Heart left ventricle (tissue), 16 donors: ENCODE results near the gene HSD17B1. TPM values are rescaled to one million over a fixed set of nuclear protein-coding genes. Genes with fewer than 3 reads are reported as not detected.
A peak's percentile ranks its signal among the peaks of the same experiment; 100 is the strongest.

Experiments used
- ATAC-seq, 4 donors: fragments of 200-7000 bp; cut with Tn5 transposase; one replicate each; pipeline ENCODE4 v1.9.1; 2020 to 2022; ENCODE audit warnings: moderate library complexity in 4 of 4, mild to moderate bottlenecking in 3 of 4, moderate number of reproducible peaks in 1 of 4
- DNase-seq, 5 donors: peaks; one replicate each; pipeline ENCODE4 v3.0.0-alpha.2; 2020
- H3K27ac ChIP-seq, 12 donors: fragments of 200-600 bp; sonication (generic) in 4 of 12; one replicate each; pipeline versions ENCODE4 v1.5.0 to v1.8.0; 2016 to 2022; ENCODE audit warnings: mild to moderate bottlenecking in 2 of 12
- H3K27me3 ChIP-seq, 9 donors: fragments of 200-600 bp; sonication (generic) in 2 of 9; one replicate each; pipeline versions ENCODE4 v1.5.1 to v1.8.0; 2016 to 2022; ENCODE audit warnings: mild to moderate bottlenecking in 3 of 9
- H3K36me3 ChIP-seq, 9 donors: fragments of 200-600 bp; sonication (generic) in 2 of 9; one replicate each; pipeline versions ENCODE4 v1.5.0 to v1.8.0; 2018 to 2022; ENCODE audit warnings: mild to moderate bottlenecking in 2 of 9
- H3K4me1 ChIP-seq, 12 donors: fragments of 200-600 bp; sonication (generic) in 4 of 12; one replicate each; pipeline versions ENCODE4 v1.5.0 to v1.8.0; 2016 to 2022; ENCODE audit warnings: mild to moderate bottlenecking in 3 of 12
- H3K4me3 ChIP-seq, 12 donors: fragments of 200-600 bp; sonication (generic) in 4 of 12; one replicate each; pipeline versions ENCODE4 v1.5.0 to v1.8.0; 2017 to 2022; ENCODE audit warnings: mild to moderate bottlenecking in 9 of 12, moderate library complexity in 4 of 12
- H3K9me3 ChIP-seq, 12 donors: fragments of 200-600 bp; sonication (generic) in 4 of 12; one replicate each; pipeline versions ENCODE4 v1.5.0 to v1.8.0; 2016 to 2022; ENCODE audit warnings: mild to moderate bottlenecking in 1 of 12
- CTCF ChIP-seq, 12 donors: fragments of 200-600 bp; sonication (generic) in 4 of 12; IDR thresholded peaks; one replicate each; pipeline versions ENCODE4 v1.5.0 to v1.8.0; 2018 to 2022; ENCODE audit warnings: antibody characterized with exemption in 12 of 12, mild to moderate bottlenecking in 5 of 12
- POLR2A ChIP-seq, 2 donors: fragments of 450-650 bp; IDR thresholded peaks; one replicate each; pipeline ENCODE4 v1.6.1; 2017; ENCODE audit warnings: antibody characterized with exemption in 2 of 2, mild to moderate bottlenecking in 2 of 2, moderate library complexity in 2 of 2
- WGBS, 4 donors: extraction: QIAGEN DNeasy Blood & Tissue Kit in 2 of 4; methylation state at CpG; one replicate each; pipeline versions ENCODE4 v1.1.5 to v1.1.7; 2013 to 2018; 5-methylcytosine and 5-hydroxymethylcytosine counted together
- intact Hi-C, 10 donors: fragments of 100-400 bp; cut with DNase I; formaldehyde crosslinking; loops; one replicate each; pipeline versions ENCODE4 v1.11.1 to v1.14.2; 2022
- polyA plus RNA-seq, 2 donors: library from polyadenylated mRNA; stranded (reverse); fragments of 200-250 nt; gene quantifications; one replicate each; pipeline ENCODE4 v1.2.3, GENCODE V29; 2013
- total RNA-seq, 9 donors: library from RNA; depleted of rRNA in 2 of 9; stranded (reverse); fragments of >200 nt in 2 of 9; fragmentation: NEBNext Ultra II Directional in 3 of 9; extraction: Animal tissue kit (Norgen Biotek cat#: 25700) in 3 of 9; gene quantifications; one replicate each; pipeline versions ENCODE4 v1.1.0 to v1.2.4, GENCODE V29; 2016 to 2023
- donor health status: ischemic (EF 13 %, LVEDD 7.1; RV severe dilation, severe dysfunction).
- donor health status: healthy with polysubstance abuse.
- donor health status: DM: no; HTN: yes; CAD: no.
- donor health status: DM: no; HTN: no; CAD: no.
- donor health status: ischemic (EF 25% LVEDD 6.9; RV normal size, moderate dysfunction).
- donor health status: ischemic (EF 25% LVEDD 5.7; RV mildly dilated, moderate dysfunction).
- donor health status: healthy.
- donor health status: DM: yes; HTN: yes; CAD: no.
- donor health status: ischemic (EF 35%, LVEDD 5.7; RV mildly dilated, moderate dysfunction).
- donor health status: nonischemic (EF 11% LVEDD 7.7; RV severe dilation, severe dysfunction).
- donor health status: DM: yes; HTN: yes; CAD: no.
- donor health status: PGD.
- donor health status: ischemic (EF 29% LVEDD 5.4; RV normal size, mild dysfunction).
- donor health status: nonischemic (EF 23%, LVEDD 6.1; RV moderate dilation, normal function).

HSD17B1 gene
- total and polyA plus RNA-seq, 11 donors, result 0.32 to 1.8 (median 1.1) TPM; not detected in 1

GRCh38 chr17:42513686-42514085 is 39.0 kb upstream of the HSD17B1 start:
- WGBS, 4 donors, result 90 to 96% (median 95%) methylated on average over 11 of the region's 11 CpGs
- ATAC-seq (no peak), DNase-seq (no peak)
- H3K4me1 ChIP-seq, result peaks cover 10 to 54% (median 33%) of the 10 kb centered on the region in 12 donors
- TF ChIP-seq POLR2A (IDR thresholded peaks at IDR 0.05), result no peak
- TF ChIP-seq CTCF (IDR thresholded peaks at IDR 0.05), result no peak
- H3K9me3 ChIP-seq, result no peaks in the 10 kb centered on the region
- H3K27me3 ChIP-seq, result no peaks in the 10 kb centered on the region
- peak overlapping the region; percentile 7 to 84 (median 48) for H3K27ac ChIP-seq
- peaks cover 0 to 64% (median 42%) of the 10 kb centered on the region in 9 donors for H3K36me3 ChIP-seq
- H3K4me3 ChIP-seq, result no peak overlapping the region
- intact Hi-C loops, result loop anchor here in 5 of 10 donors (5.0 to 10.0 kb wide), 6 partner anchors 36 to 389 kb away; partner anchors contain the start of genes HSPB9 (in 1 of the 5) and KAT2A (in 1 of the 5)

GRCh38 chr17:42514279-42514678 is 38.4 kb upstream of the HSD17B1 start:
- Histone ChIP-seq H3K36me3 (peaks cover 0 to 58% (median 36%) of the 10 kb centered on the region in 9 donors), H3K27me3 (no peaks in the 10 kb centered on the region), H3K4me3 (no peak overlapping the region), H3K4me1 (peaks cover 11 to 60% (median 39%) of the 10 kb centered on the region in 12 donors), H3K9me3 (no peaks in the 10 kb centered on the region), H3K27ac (peak overlapping the region in 5 of 12 donors; percentile 7 to 84 (median 57))
- intact Hi-C loops, result loop anchor here in 5 of 10 donors (5.0 to 10.0 kb wide), 6 partner anchors 37 to 389 kb away; partner anchors contain the start of genes HSPB9 (in 1 of the 5) and KAT2A (in 1 of the 5)
- WGBS, 4 donors, result 96 to 100% (median 97%) methylated on average over 3 to 11 of the region's 11 CpGs
- no peak for ATAC-seq
- TF ChIP-seq POLR2A (IDR thresholded peaks at IDR 0.05) (no peak), CTCF (IDR thresholded peaks at IDR 0.05) (no peak)
- DNase-seq, result no peak

- Histone ChIP-seq H3K36me3 (peaks cover 0 to 52% (median 31%) of the 10 kb centered on the region in 9 donors), H3K4me1 (peaks cover 16 to 66% (median 45%) of the 10 kb centered on the region in 12 donors), H3K27ac (peak overlapping the region in 2 of 12 donors; percentile 13 to 40), H3K4me3 (no peak overlapping the region), H3K27me3 (no peaks in the 10 kb centered on the region), H3K9me3 (no peaks in the 10 kb centered on the region)
- no peak for TF ChIP-seq POLR2A (IDR thresholded peaks at IDR 0.05)
- no peak for TF ChIP-seq CTCF (IDR thresholded peaks at IDR 0.05)
- DNase-seq (no peak), ATAC-seq (no peak)
- WGBS, 4 donors, result 90 to 96% (median 95%) methylated on average over 8 of the region's 8 CpGs
- intact Hi-C loops, result loop anchor here (5.0 to 10.0 kb wide), 12 partner anchors 38 to 390 kb away; partner anchors contain the start of genes ATP6V0A1 (in 2 of the 10), CAVIN1 (in 2 of the 10), HSPB9 (in 1 of the 10) and KAT2A (in 1 of the 10)
Measured at GRCh38 chr17:42514867-42515266, 37.9 kb upstream of the HSD17B1 start.

- peaks cover 0 to 43% (median 24%) of the 10 kb centered on the region in 9 donors for H3K36me3 ChIP-seq
Measured at GRCh38 chr17:42517516-42517915, 35.2 kb upstream of the HSD17B1 start.

More at GRCh38 chr17:42517516-42517915, 35.2 kb upstream of the HSD17B1 start:
- Histone ChIP-seq H3K4me3 (peak overlapping the region in 1 of 12 donors; percentile 5), H3K4me1 (peaks cover 23 to 85% (median 68%) of the 10 kb centered on the region in 12 donors), H3K27ac (peak overlapping the region; percentile 84 to 97 (median 92)), H3K27me3 (no peaks in the 10 kb centered on the region), H3K9me3 (no peaks in the 10 kb centered on the region)
- DNase-seq (peak; percentile 83 to 92 (median 86)), ATAC-seq (peak; percentile 19 to 66 (median 48))
- 20 to 24% (median 23%) methylated on average over 8 to 9 of the region's 9 CpGs for WGBS, 4 donors
- intact Hi-C loops, result loop anchor here in 9 of 10 donors (5.0 to 10.0 kb wide), 9 partner anchors 53 to 393 kb away; partner anchors contain the start of genes ATP6V0A1 (in 2 of the 9), CAVIN1 (in 2 of the 9), HSPB9 (in 1 of the 9) and KAT2A (in 1 of the 9)
- peak; percentile 85 to 96 (median 92) for TF ChIP-seq CTCF (IDR thresholded peaks at IDR 0.05)
- no peak for TF ChIP-seq POLR2A (IDR thresholded peaks at IDR 0.05)
